8988T (cell line): Measurements from ENCODE around the gene TMEM109.

Experiments used
- DNase-seq: peaks from one replicate; pipeline ENCODE4 v3.0.0; 2011

Gene TMEM109

DNA sequence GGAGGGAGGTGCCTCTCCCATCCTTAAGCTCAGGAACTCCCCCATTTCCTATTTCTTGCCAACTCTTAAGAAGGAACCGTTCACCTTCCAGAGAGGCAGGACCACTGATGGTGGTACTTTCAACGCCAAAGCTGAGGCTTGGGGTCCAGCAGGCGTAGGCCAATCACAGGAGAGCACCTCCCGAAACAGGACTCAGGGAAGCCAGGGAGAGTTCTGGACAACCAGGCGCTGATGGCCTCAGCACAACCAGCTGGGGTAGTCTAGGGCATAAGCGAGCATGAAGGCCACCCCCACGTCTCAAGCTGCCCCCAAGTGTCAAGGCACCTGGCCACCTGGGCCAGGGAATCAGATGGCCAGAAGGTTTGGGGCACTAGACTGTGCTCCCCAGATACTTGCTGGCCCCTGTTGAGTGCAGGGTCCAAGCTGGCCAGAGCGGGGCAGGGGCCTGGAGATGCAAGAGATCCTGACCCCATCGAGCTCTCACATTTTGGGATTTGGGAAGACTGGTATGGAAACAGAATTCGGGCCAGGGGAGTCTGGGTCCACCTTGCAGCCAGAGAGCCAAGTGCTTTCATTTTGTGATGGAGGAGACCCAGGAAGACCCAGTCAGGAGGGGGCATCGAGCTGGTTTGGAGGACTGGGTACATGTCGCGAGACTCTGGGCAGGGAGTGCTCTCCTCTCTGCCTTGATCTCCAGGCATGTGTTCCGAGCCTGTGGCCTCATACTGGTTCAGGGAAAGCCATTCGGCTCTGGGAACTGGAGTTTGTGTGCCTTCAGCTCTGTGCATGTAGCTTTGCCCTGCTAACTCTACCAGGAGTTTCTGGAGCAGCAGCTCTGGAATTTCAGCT, 58.4 kb downstream of the TMEM109 start:
- DNase-seq, result no peak
